T-cell (primary cell): Measurements from ENCODE around the gene CCNK. TPM values are rescaled to one million over a fixed set of nuclear protein-coding genes. Genes with fewer than 3 reads are reported as not detected.
A peak's percentile ranks its signal among the peaks of the same experiment; 100 is the strongest.

ENCODE experiments used
- ATAC-seq, 4 experiments: fragments of 200-7000 bp in 3 of 4; fragments of 150-1000 bp in 1 of 4; cut with Tn5 transposase; replicated peaks in 1 of 4; 1 replicate in 3 of 4; 2 replicates in 1 of 4; pipeline ENCODE4 v1.10.0; 2021; ENCODE audit warnings: moderate library complexity in 3 of 4, mild to moderate bottlenecking in 2 of 4, moderate number of reproducible peaks in 1 of 4
- CTCF ChIA-PET, 2 donors: fragments of 300-600 bp; sonication (Branson Sonifier 250); formaldehyde crosslinking; loops; one replicate each; lab custom pipeline; 2022; ENCODE audit warnings: antibody characterized with exemption in 2 of 2; lab: Charles Lee
- POLR2A ChIA-PET, 2 donors: fragments of 300-600 bp; sonication (Branson Sonifier 250); formaldehyde crosslinking; loops; one replicate each; lab custom pipeline; 2022; ENCODE audit warnings: antibody characterized with exemption in 2 of 2; lab: Charles Lee
- DNase-seq, 35 experiments: peaks; one replicate each; pipeline versions ENCODE4 v3.0.0 to v3.0.0-alpha.2; 2013 to 2023
- H3K27ac ChIP-seq: one replicate; pipeline ENCODE4 v1.5.1; 2013; ENCODE audit warnings: low read length
- H3K27me3 ChIP-seq, 2 experiments: replicated peaks in 1 of 2; 1 replicate in 1 of 2; 2 replicates in 1 of 2; pipeline versions ENCODE4 v1.6.1 to v1.7.0; 2013; ENCODE audit warnings: low read length in 1 of 2, mixed read lengths in 1 of 2; ENCODE audit not compliant: control insufficient read depth in 2 of 2, insufficient read depth in 2 of 2; ENCODE audit errors: extremely low read depth in 1 of 2
- H3K36me3 ChIP-seq, 2 donors: 1 replicate in 1 of 2; 2 replicates in 1 of 2; pipeline versions ENCODE4 v1.6.1 to v1.7.0; 2013; ENCODE audit warnings: low read length in 1 of 2; ENCODE audit not compliant: control insufficient read depth in 2 of 2, insufficient read depth in 1 of 2; ENCODE audit errors: extremely low read depth in 1 of 2
- H3K4me1 ChIP-seq, 2 experiments: 1 replicate in 1 of 2; 2 replicates in 1 of 2; pipeline versions ENCODE4 v1.6.1 to v1.7.0; 2013; ENCODE audit warnings: low read length in 2 of 2, mixed read lengths in 1 of 2; ENCODE audit not compliant: insufficient read depth in 2 of 2, control insufficient read depth in 1 of 2; ENCODE audit errors: extremely low read depth in 1 of 2
- H3K4me3 ChIP-seq, 2 donors: 1 replicate in 1 of 2; 2 replicates in 1 of 2; pipeline versions ENCODE4 v1.5.1 to v1.7.0; 2013; ENCODE audit warnings: mild to moderate bottlenecking in 2 of 2, low read length in 1 of 2, moderate library complexity in 1 of 2; ENCODE audit not compliant: control insufficient read depth in 1 of 2; ENCODE audit errors: extremely low read depth in 1 of 2
- H3K9me3 ChIP-seq: 2 replicates; pipeline ENCODE4 v1.7.0; 2013
- H3K27ac Mint-ChIP-seq, 2 donors: one replicate each; pipeline ENCODE4 v1.8.0; 2020 to 2021; ENCODE audit warnings: mild to moderate bottlenecking in 2 of 2, mixed read lengths in 2 of 2
- H3K27me3 Mint-ChIP-seq, 2 donors: one replicate each; pipeline ENCODE4 v1.8.0; 2021 to 2022; ENCODE audit warnings: mixed read lengths in 2 of 2
- H3K36me3 Mint-ChIP-seq: one replicate; pipeline ENCODE4 v1.8.0; 2021; ENCODE audit warnings: mixed read lengths
- H3K4me1 Mint-ChIP-seq, 3 donors: one replicate each; pipeline ENCODE4 v1.8.0; 2020 to 2022; ENCODE audit warnings: mixed read lengths in 3 of 3, mild to moderate bottlenecking in 1 of 3
- H3K4me3 Mint-ChIP-seq, 3 donors: one replicate each; pipeline ENCODE4 v1.8.0; 2020 to 2022; ENCODE audit warnings: mild to moderate bottlenecking in 3 of 3, mixed read lengths in 3 of 3, moderate library complexity in 3 of 3
- H3K9me3 Mint-ChIP-seq, 3 donors: one replicate each; pipeline ENCODE4 v1.8.0; 2020 to 2022; ENCODE audit warnings: mixed read lengths in 3 of 3
- WGBS: methylation state at CpG from one replicate; pipeline ENCODE4 v1.1.5; 2013; ENCODE audit warnings: missing lambda C conversion rate; ENCODE audit not compliant: insufficient coverage; 5-methylcytosine and 5-hydroxymethylcytosine counted together
- total RNA-seq, 35 experiments: library from RNA in 6 of 35; stranded (reverse) in 6 of 35; fragments of 120-200 nt in 1 of 35; gene quantifications; one replicate each; pipeline versions ENCODE4 v1.2.1 to v1.2.4 and lab custom pipeline; 2013 to 2026

Gene CCNK
- total RNA-seq, 5 donors from 2014 or later (not counting 1 experiment from before 2014, with no cell fraction given) = 61.8 to 138 (median 74.6) TPM

GRCh38 chr14:99539491-99539890 lies 58.3 kb downstream of the CCNK start:
- Mint-ChIP-seq H3K9me3 (no peaks in the 10 kb centered on the region), H3K4me1 (peaks cover 6 to 9% (median 7%) of the 10 kb centered on the region in 3 donors), H3K4me3 (no peak overlapping the region), H3K36me3 (no peaks in the 10 kb centered on the region), H3K27me3 (peaks cover 0 to 2% of the 10 kb centered on the region in 2 donors), H3K27ac (no peak overlapping the region)
- 11% methylated on average over 3 of the region's 9 CpGs for WGBS
- no peaks in the 10 kb centered on the region for H3K9me3 ChIP-seq
- DNase-seq (no peak), ATAC-seq (no peak)
- peaks cover 0 to 7% of the 10 kb centered on the region in 2 experiments for H3K4me1 ChIP-seq
- peaks cover 0 to 5% of the 10 kb centered on the region in 2 experiments for H3K27me3 ChIP-seq
- no peak overlapping the region for H3K27ac ChIP-seq
- ChIA-PET CTCF (interaction anchor here in 1 of 2 donors (0.6 kb wide), 1 partner anchor 29 kb away, joined by 3 read pairs; no protein-coding TSS in a partner anchor), POLR2A (no interaction called here)
- H3K36me3 ChIP-seq = no peaks in the 10 kb centered on the region
- no peak overlapping the region for H3K4me3 ChIP-seq

GRCh38 chr14:99540196-99541032 lies 59.2 kb downstream of the CCNK start:
- POLR2A ChIA-PET = no interaction called here
- H3K27ac ChIP-seq = no peak overlapping the region

GRCh38 chr14:99541211-99541610 lies 60.0 kb downstream of the CCNK start:
- peaks cover 0 to 7% of the 10 kb centered on the region in 2 experiments for H3K4me1 ChIP-seq
- POLR2A ChIA-PET = no interaction called here
- CTCF ChIA-PET = interaction anchor here in 1 of 2 donors (0.6 kb wide), 1 partner anchor 90 kb away, joined by 3 read pairs; no protein-coding TSS in a partner anchor
- Mint-ChIP-seq H3K4me3 (no peak overlapping the region), H3K9me3 (no peaks in the 10 kb centered on the region), H3K4me1 (peaks cover 7 to 9% (median 7%) of the 10 kb centered on the region in 3 donors), H3K27me3 (peaks cover 0 to 2% of the 10 kb centered on the region in 2 donors), H3K36me3 (no peaks in the 10 kb centered on the region), H3K27ac (no peak overlapping the region)
- 60% methylated on average over 6 of the region's 10 CpGs for WGBS
- H3K4me3 ChIP-seq = no peak overlapping the region
- H3K27ac ChIP-seq = no peak overlapping the region
- DNase-seq (no peak), ATAC-seq (peak in 1 of 4 experiments; percentile 29)
- H3K9me3 ChIP-seq = no peaks in the 10 kb centered on the region
- H3K36me3 ChIP-seq = no peaks in the 10 kb centered on the region
- peaks cover 0 to 5% of the 10 kb centered on the region in 2 experiments for H3K27me3 ChIP-seq

More at GRCh38 chr14:99540196-99541032, 59.2 kb downstream of the CCNK start:
- no peaks in the 10 kb centered on the region for H3K36me3 ChIP-seq
- H3K9me3 ChIP-seq = no peaks in the 10 kb centered on the region
- H3K36me3 Mint-ChIP-seq = no peaks in the 10 kb centered on the region
- H3K9me3 Mint-ChIP-seq = no peaks in the 10 kb centered on the region
- no peak overlapping the region for H3K27ac Mint-ChIP-seq
- DNase-seq = no peak
- 71% methylated on average over 7 of the region's 15 CpGs for WGBS
- H3K4me1 Mint-ChIP-seq = peaks cover 6 to 9% (median 7%) of the 10 kb centered on the region in 3 donors
- H3K27me3 ChIP-seq = peaks cover 0 to 5% of the 10 kb centered on the region in 2 experiments
- no peak overlapping the region for H3K4me3 Mint-ChIP-seq
- H3K4me3 ChIP-seq = no peak overlapping the region
- CTCF ChIA-PET = interaction anchor here in 1 of 2 donors (0.6 kb wide), 1 partner anchor 91 kb away, joined by 3 read pairs; no protein-coding TSS in a partner anchor
- ATAC-seq = no peak
- H3K4me1 ChIP-seq = peaks cover 0 to 7% of the 10 kb centered on the region in 2 experiments
- H3K27me3 Mint-ChIP-seq = peaks cover 0 to 2% of the 10 kb centered on the region in 2 donors

GRCh38 chr14:99541677-99542470 lies 60.7 kb downstream of the CCNK start:
- WGBS = 79% methylated on average over 15 of the region's 18 CpGs

GRCh38 chr14:99542566-99542965 lies 61.4 kb downstream of the CCNK start:
- CTCF ChIA-PET = no interaction called here

More at GRCh38 chr14:99541677-99542470, 60.7 kb downstream of the CCNK start:
- no peak overlapping the region for H3K27ac Mint-ChIP-seq
- ATAC-seq (no peak), DNase-seq (no peak)
- peaks cover 0 to 5% of the 10 kb centered on the region in 2 experiments for H3K27me3 ChIP-seq
- no peak overlapping the region for H3K27ac ChIP-seq
- H3K9me3 ChIP-seq = no peaks in the 10 kb centered on the region
- peaks cover 0 to 2% of the 10 kb centered on the region in 2 donors for H3K27me3 Mint-ChIP-seq
- CTCF ChIA-PET = no interaction called here
- H3K36me3 ChIP-seq = no peaks in the 10 kb centered on the region
- peaks cover 7 to 9% (median 7%) of the 10 kb centered on the region in 3 donors for H3K4me1 Mint-ChIP-seq
- no peaks in the 10 kb centered on the region for H3K9me3 Mint-ChIP-seq
- H3K4me1 ChIP-seq = peaks cover 0 to 7% of the 10 kb centered on the region in 2 experiments
- POLR2A ChIA-PET = no interaction called here
- no peak overlapping the region for H3K4me3 ChIP-seq
- no peaks in the 10 kb centered on the region for H3K36me3 Mint-ChIP-seq
- no peak overlapping the region for H3K4me3 Mint-ChIP-seq

GRCh38 chr14:99543370-99543769 lies 62.2 kb downstream of the CCNK start:
- 90% methylated on average over 4 of the region's 4 CpGs for WGBS
- ATAC-seq = no peak
- no peaks in the 10 kb centered on the region for H3K9me3 Mint-ChIP-seq
- peaks cover 0 to 7% of the 10 kb centered on the region in 2 experiments for H3K4me1 ChIP-seq
- no peak for DNase-seq
- H3K36me3 Mint-ChIP-seq = no peaks in the 10 kb centered on the region
- peaks cover 0 to 2% of the 10 kb centered on the region in 2 experiments for H3K27me3 ChIP-seq
- H3K4me1 Mint-ChIP-seq = peaks cover 7 to 9% (median 7%) of the 10 kb centered on the region in 3 donors
- no peak overlapping the region for H3K4me3 ChIP-seq
- no peak overlapping the region for H3K27ac ChIP-seq
- no peak overlapping the region for H3K27ac Mint-ChIP-seq
- ChIA-PET CTCF (no interaction called here), POLR2A (no interaction called here)
- H3K27me3 Mint-ChIP-seq = peaks cover 0 to 2% of the 10 kb centered on the region in 2 donors
- no peaks in the 10 kb centered on the region for H3K9me3 ChIP-seq
- no peaks in the 10 kb centered on the region for H3K36me3 ChIP-seq
- no peak overlapping the region for H3K4me3 Mint-ChIP-seq

More at GRCh38 chr14:99542566-99542965, 61.4 kb downstream of the CCNK start:
- Histone ChIP-seq H3K4me3 (no peak overlapping the region), H3K9me3 (no peaks in the 10 kb centered on the region), H3K36me3 (no peaks in the 10 kb centered on the region), H3K27me3 (peaks cover 0 to 2% of the 10 kb centered on the region in 2 experiments), H3K4me1 (peaks cover 0 to 7% of the 10 kb centered on the region in 2 experiments), H3K27ac (no peak overlapping the region)
- 86% methylated on average over 10 of the region's 13 CpGs for WGBS
- no peak for ATAC-seq
- Mint-ChIP-seq H3K27me3 (peaks cover 0 to 2% of the 10 kb centered on the region in 2 donors), H3K9me3 (no peaks in the 10 kb centered on the region), H3K4me3 (no peak overlapping the region), H3K4me1 (peaks cover 7 to 9% (median 7%) of the 10 kb centered on the region in 3 donors), H3K27ac (no peak overlapping the region), H3K36me3 (no peaks in the 10 kb centered on the region)
- DNase-seq = no peak
- POLR2A ChIA-PET = no interaction called here
